HepG2 (cell line): ENCODE measurements around the gene NFYB. TPM values are rescaled to one million over a fixed set of nuclear protein-coding genes. Genes with fewer than 3 reads are reported as not detected.

Experiments used
- ATAC-seq: fragments of 200-7000 bp; cut with Tn5 transposase; 3 replicates; pipeline ENCODE4 v1.9.1; 2020; ENCODE audit warnings: mild to moderate bottlenecking, moderate library complexity
- BruUV-seq: library from RNA; stranded (reverse); fragments of 400-500 nt; replicated peaks from 2 replicates; lab custom pipeline; 2021; lab: Mats Ljungman, UMichigan
- CTCF ChIA-PET: fragments of 300-600 bp; formaldehyde crosslinking; extraction: SDS; loops from one replicate; lab custom pipeline; 2021; ENCODE audit warnings: low total read pairs, inconsistent platforms, low intra/inter-chr PET ratio; lab: Yijun Ruan, JAX
- POLR2A ChIA-PET: fragments of 350-600 bp; sonication (Branson Sonifier 250); formaldehyde crosslinking; loops from one replicate; lab custom pipeline; 2020; ENCODE audit warnings: antibody characterized with exemption, inconsistent platforms; lab: Yijun Ruan, JAX
- DNase-seq: peaks from one replicate; pipeline ENCODE4 v3.0.0-alpha.2; 2015; ENCODE audit warnings: low spot score
- FAIRE-seq: peaks from 3 replicates; lab custom pipeline; 2011; peaks lifted over from hg19 to GRCh38; lab: Jason Lieb, UNC
- H2AFZ ChIP-seq: one replicate; pipeline ENCODE4 v1.6.1; 2011; ENCODE audit warnings: low read length, inconsistent platforms
- H3K27ac ChIP-seq: fragments of 300-600 bp; 3 replicates; pipeline ENCODE4 v1.8.0; 2011; ENCODE audit warnings: mixed run types, mild to moderate bottlenecking, mixed read lengths, low read length, inconsistent platforms; ENCODE audit not compliant: insufficient read depth; ENCODE audit errors: extremely low read length
- H3K27me3 ChIP-seq, 2 experiments: fragments of 200-600 bp in 1 of 2; 2 replicates in 1 of 2; 3 replicates in 1 of 2; pipeline versions ENCODE4 v1.6.0 to v1.8.0; 2011; ENCODE audit warnings: low read length in 2 of 2, mild to moderate bottlenecking in 2 of 2, moderate library complexity in 2 of 2, inconsistent platforms in 1 of 2; ENCODE audit not compliant: insufficient read depth in 2 of 2, control insufficient read depth in 1 of 2
- H3K36me3 ChIP-seq, 2 experiments: fragments of 200-600 bp in 1 of 2; replicated peaks in 1 of 2; 2 replicates in 1 of 2; 3 replicates in 1 of 2; pipeline versions ENCODE4 v1.5.1 to v1.8.0; 2011; ENCODE audit warnings: low read length in 2 of 2, inconsistent platforms in 1 of 2; ENCODE audit not compliant: insufficient read depth in 2 of 2, control insufficient read depth in 1 of 2
- H3K4me1 ChIP-seq: 2 replicates; pipeline ENCODE4 v1.5.1; 2012; ENCODE audit warnings: low read length, inconsistent platforms; ENCODE audit not compliant: insufficient read depth
- H3K4me2 ChIP-seq: 2 replicates; pipeline ENCODE4 v1.6.0; 2011; ENCODE audit warnings: low read depth, low read length, inconsistent platforms
- H3K4me3 ChIP-seq, 3 experiments: fragments of 200-600 bp in 1 of 3; sonication (generic), shearing (Covaris generic) in 1 of 3; replicated peaks in 1 of 3; 2 replicates each; pipeline ENCODE4 v1.5.1; 2011 to 2016; ENCODE audit warnings: low read length in 3 of 3, inconsistent platforms in 2 of 3, low read depth in 2 of 3, mild to moderate bottlenecking in 2 of 3, control low read depth in 1 of 3, mixed read lengths in 1 of 3; ENCODE audit not compliant: insufficient read depth in 1 of 3
- H3K79me2 ChIP-seq: one replicate; pipeline ENCODE4 v1.6.1; 2011; ENCODE audit warnings: low read length, inconsistent platforms; ENCODE audit not compliant: insufficient read depth
- H3K9ac ChIP-seq: 2 replicates; pipeline ENCODE4 v1.6.0; 2011; ENCODE audit warnings: mild to moderate bottlenecking, low read depth, low read length, inconsistent platforms; ENCODE audit not compliant: insufficient read depth
- H3K9me3 ChIP-seq: 2 replicates; pipeline ENCODE4 v1.5.1; 2012; ENCODE audit warnings: mild to moderate bottlenecking, low read length
- H4K20me1 ChIP-seq: 2 replicates; pipeline ENCODE4 v1.6.0; 2011; ENCODE audit warnings: inconsistent platforms, mild to moderate bottlenecking, low read length, moderate library complexity; ENCODE audit not compliant: insufficient read depth
- GABPB1 ChIP-seq: IDR thresholded peaks from 2 replicates; pipeline ENCODE4 v1.6.1; 2016; ENCODE audit warnings: mild to moderate bottlenecking, missing genetic modification reagents, moderate library complexity, missing compliant biosample characterization
- HES4 ChIP-seq: sonication (generic); formaldehyde crosslinking; IDR thresholded peaks from 2 replicates; pipeline ENCODE4 v1.9.0; 2021; ENCODE audit warnings: mild to moderate bottlenecking, missing genetic modification reagents, borderline replicate concordance
- KLF16 ChIP-seq, 2 experiments: sonication (generic) in 1 of 2; formaldehyde crosslinking in 1 of 2; IDR thresholded peaks; 2 replicates each; pipeline versions ENCODE4 v1.6.1 to v1.8.0; 2016 to 2023; ENCODE audit warnings: missing genetic modification reagents in 2 of 2, missing compliant biosample characterization in 1 of 2
- MAX ChIP-seq: IDR thresholded peaks from 2 replicates; pipeline ENCODE4 v1.6.1; 2012; ENCODE audit warnings: inconsistent platforms
- MYC ChIP-seq: sonication (generic); formaldehyde crosslinking; IDR thresholded peaks from 2 replicates; pipeline ENCODE4 v1.9.0; 2021; ENCODE audit warnings: missing genetic modification reagents, borderline replicate concordance
- PHF20 ChIP-seq: sonication (generic); formaldehyde crosslinking; IDR thresholded peaks from 2 replicates; pipeline ENCODE4 v1.5.0; 2020; ENCODE audit warnings: mild to moderate bottlenecking, missing genetic modification reagents
- RAD51 ChIP-seq: fragments of 450-650 bp; IDR thresholded peaks from 2 replicates; pipeline ENCODE4 v1.6.1; 2016; ENCODE audit warnings: borderline replicate concordance
- RBM39 ChIP-seq: fragments of 200-400 bp; formaldehyde crosslinking; IDR thresholded peaks from one replicate; pipeline ENCODE4 v1.6.1; 2018; ENCODE audit warnings: antibody characterized with exemption, mild to moderate bottlenecking, low read depth, low read length; ENCODE audit not compliant: poor library complexity, severe bottlenecking
- SIN3A ChIP-seq: IDR thresholded peaks from 2 replicates; pipeline ENCODE4 v1.6.1; 2011; ENCODE audit warnings: low read depth, mild to moderate bottlenecking, control low read depth, low read length, borderline replicate concordance
- TRIM24 ChIP-seq: sonication (generic); formaldehyde crosslinking; IDR thresholded peaks from 2 replicates; pipeline ENCODE4 v1.8.0; 2022; ENCODE audit warnings: mild to moderate bottlenecking, missing genetic modification reagents
- UBTF ChIP-seq: sonication (generic); formaldehyde crosslinking; IDR thresholded peaks from 2 replicates; pipeline ENCODE4 v1.4.0; 2020; ENCODE audit warnings: mild to moderate bottlenecking, missing genetic modification reagents
- ZBTB14 ChIP-seq: sonication (generic); formaldehyde crosslinking; IDR thresholded peaks from 2 replicates; pipeline ENCODE4 v1.4.0; 2020; ENCODE audit warnings: missing genetic modification reagents
- ZFY ChIP-seq: sonication (generic); formaldehyde crosslinking; IDR thresholded peaks from 2 replicates; pipeline ENCODE4 v1.4.0; 2020; ENCODE audit warnings: missing genetic modification reagents
- WGBS: methylation state at CpG from one replicate; pipeline ENCODE4 v1.1.6; 2017; ENCODE audit warnings: low lambda C conversion rate; 5-methylcytosine and 5-hydroxymethylcytosine counted together
- in situ Hi-C: cut with HindIII; loops from 2 replicates; pipeline ENCODE4 v1.10.0; 2017; ENCODE audit warnings: low pct_unique_long_range_greater_than_20kb; ENCODE audit not compliant: extremely low pct_ligation_motif_present
- intact Hi-C: fragments of 100-400 bp; cut with micrococcal nuclease; formaldehyde crosslinking; loops from one replicate; pipeline ENCODE4 v1.10.0; 2022; ENCODE audit not compliant: unreplicated experiment
- polyA plus RNA-seq, 8 experiments: library from polyadenylated mRNA; depleted of rRNA in 3 of 8; stranded (reverse) in 7 of 8; unstranded in 1 of 8; fragments of >200 nt; fragmentation: Illumina TruSeq in 4 of 8; extraction: Trizol in 4 of 8; gene quantifications; 2 replicates each; pipeline versions ENCODE4 v1.2.1 to v1.2.3, GENCODE V29; 2011 to 2016; ENCODE audit warnings: low read depth in 4 of 8, missing spikeins in 1 of 8, mixed read lengths in 1 of 8; ENCODE audit not compliant: insufficient read depth in 1 of 8
- total RNA-seq, 5 experiments: library from RNA; depleted of rRNA; stranded (reverse); fragments of >200 nt; fragmentation: Illumina TruSeq; extraction: Trizol; gene quantifications; 2 replicates each; pipeline ENCODE4 v1.2.3, GENCODE V29; 2016; ENCODE audit warnings: low read depth in 1 of 5
- TF ChIP-seq, protein P1 (sequence below): sonication (generic); formaldehyde crosslinking; IDR thresholded peaks from 2 replicates; pipeline ENCODE4 v1.5.1; 2020; ENCODE audit warnings: mild to moderate bottlenecking, missing genetic modification reagents, moderate library complexity

NFYB gene
- total and polyA plus RNA-seq, 2 of the 13 experiments (the other 11 are each of a cell fraction or from before 2014, with no cell fraction given), result 18.7 to 36.6 TPM

- in situ Hi-C loops, result no loop called here
- peak overlapping the region; percentile 92 for H3K9ac ChIP-seq
- BruUV-seq, result no TSS peak
- POLR2A ChIA-PET, result interaction anchor here (0.7 to 2.9 kb wide), 7 partner anchors 9 to 970 kb away, joined by 3 to 22 read pairs (median 7); partner anchors contain the start of genes HCFC2, HSP90B1, TDG and WASHC4
- H3K27me3 ChIP-seq, result peaks cover 0 to 4% of the 10 kb centered on the region in 2 experiments; a peak in 2 of 5 replicates
- H3K4me1 ChIP-seq, result peaks cover 50% of the 10 kb centered on the region
- CTCF ChIA-PET, result no interaction called here
- ATAC-seq (peak; percentile 44), FAIRE-seq (no peak), DNase-seq (peak; percentile 47)
- peaks cover 17% of the 10 kb centered on the region for H3K79me2 ChIP-seq
- peak overlapping the region; percentile 65 to 95 (median 84) for H3K4me3 ChIP-seq
- peaks cover 3 to 10% of the 10 kb centered on the region in 2 experiments; a peak in 2 of 5 replicates for H3K36me3 ChIP-seq
- H2AFZ ChIP-seq, result no peak overlapping the region
- peak overlapping the region; percentile 92 for H3K27ac ChIP-seq
- peak overlapping the region; percentile 80 for H3K4me2 ChIP-seq
- H3K9me3 ChIP-seq, result no peaks in the 10 kb centered on the region
- WGBS, result under 1% methylated on average over 22 of the region's 78 CpGs
- intact Hi-C loops, result loop anchor here (5.0 to 10.0 kb wide), 2 partner anchors 150 to 172 kb away; partner anchors contain the start of gene TDG
- H4K20me1 ChIP-seq, result no peaks in the 10 kb centered on the region
- TF ChIP-seq SIN3A (peak; percentile 24; the same call in 1 of the 2 replicates), RBM39 (peak; percentile 29), UBTF (CRISPR knock-in tag) (peak; percentile 54; the same call in 1 of the 2 replicates), RAD51 (no peak), ZFY (CRISPR knock-in tag) (peak; percentile 61; the same call in 1 of the 2 replicates), ZBTB14 (CRISPR knock-in tag) (no peak), TRIM24 (CRISPR knock-in tag) (no peak), KLF16 (CRISPR knock-in tag; IDR thresholded peaks at IDR 0.05) (peak in 1 of 2 experiments; percentile 45; a peak in 1 of 4 replicates), GABPB1 (CRISPR knock-in tag) (0 out of 2 replicates have a peak, but pooled peaks have one; percentile 17), HES4 (CRISPR knock-in tag) (peak; percentile 28; the same call in 1 of the 2 replicates), MYC (CRISPR knock-in tag) (peak; percentile 35; the same call in 1 of the 2 replicates), PHF20 (CRISPR knock-in tag) (peak; percentile 23; the same call in 1 of the 2 replicates), MAX (peak; percentile 63)
- TF ChIP-seq, protein P1, sequence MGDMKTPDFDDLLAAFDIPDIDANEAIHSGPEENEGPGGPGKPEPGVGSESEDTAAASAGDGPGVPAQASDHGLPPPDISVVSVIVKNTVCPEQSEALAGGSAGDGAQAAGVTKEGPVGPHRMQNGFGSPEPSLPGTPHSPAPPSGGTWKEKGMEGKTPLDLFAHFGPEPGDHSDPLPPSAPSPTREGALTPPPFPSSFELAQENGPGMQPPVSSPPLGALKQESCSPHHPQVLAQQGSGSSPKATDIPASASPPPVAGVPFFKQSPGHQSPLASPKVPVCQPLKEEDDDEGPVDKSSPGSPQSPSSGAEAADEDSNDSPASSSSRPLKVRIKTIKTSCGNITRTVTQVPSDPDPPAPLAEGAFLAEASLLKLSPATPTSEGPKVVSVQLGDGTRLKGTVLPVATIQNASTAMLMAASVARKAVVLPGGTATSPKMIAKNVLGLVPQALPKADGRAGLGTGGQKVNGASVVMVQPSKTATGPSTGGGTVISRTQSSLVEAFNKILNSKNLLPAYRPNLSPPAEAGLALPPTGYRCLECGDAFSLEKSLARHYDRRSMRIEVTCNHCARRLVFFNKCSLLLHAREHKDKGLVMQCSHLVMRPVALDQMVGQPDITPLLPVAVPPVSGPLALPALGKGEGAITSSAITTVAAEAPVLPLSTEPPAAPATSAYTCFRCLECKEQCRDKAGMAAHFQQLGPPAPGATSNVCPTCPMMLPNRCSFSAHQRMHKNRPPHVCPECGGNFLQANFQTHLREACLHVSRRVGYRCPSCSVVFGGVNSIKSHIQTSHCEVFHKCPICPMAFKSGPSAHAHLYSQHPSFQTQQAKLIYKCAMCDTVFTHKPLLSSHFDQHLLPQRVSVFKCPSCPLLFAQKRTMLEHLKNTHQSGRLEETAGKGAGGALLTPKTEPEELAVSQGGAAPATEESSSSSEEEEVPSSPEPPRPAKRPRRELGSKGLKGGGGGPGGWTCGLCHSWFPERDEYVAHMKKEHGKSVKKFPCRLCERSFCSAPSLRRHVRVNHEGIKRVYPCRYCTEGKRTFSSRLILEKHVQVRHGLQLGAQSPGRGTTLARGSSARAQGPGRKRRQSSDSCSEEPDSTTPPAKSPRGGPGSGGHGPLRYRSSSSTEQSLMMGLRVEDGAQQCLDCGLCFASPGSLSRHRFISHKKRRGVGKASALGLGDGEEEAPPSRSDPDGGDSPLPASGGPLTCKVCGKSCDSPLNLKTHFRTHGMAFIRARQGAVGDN (CRISPR knock-in tag), result peak; percentile 54; the same call in 1 of the 2 replicates
These were observed 759 bp downstream of the NFYB start for GRCh38 chr12:104137001-104137901.
